ENCODE results near the gene HMCES.

Gene HMCES

DNA sequence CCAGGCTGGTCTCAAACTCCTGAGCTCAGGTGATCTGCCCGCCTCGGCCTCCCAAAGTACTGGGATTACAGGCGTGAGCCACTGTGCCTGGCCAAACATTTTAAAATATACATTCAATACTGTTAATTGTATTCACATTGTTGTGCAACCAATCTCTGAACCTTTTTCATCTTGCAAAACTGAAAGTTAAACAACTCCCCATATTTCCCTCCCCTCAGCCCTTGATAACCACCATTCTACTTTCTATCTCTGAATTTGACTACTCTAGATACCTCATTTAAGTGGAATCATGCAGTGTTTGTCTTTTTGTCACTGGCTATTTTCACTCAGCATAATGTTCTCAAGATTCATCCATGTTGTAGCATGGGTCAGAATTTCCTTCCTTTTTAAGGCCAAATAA is 30.0 kb downstream of the HMCES start:
- Histone ChIP-seq H3K36me3 (ENCODE audit: insufficient read depth, low read length) (peaks cover 31% of the 10 kb centered on the region), H3K4me2 (ENCODE audit: insufficient read depth, low read length) (no peak overlapping the region), H3K9ac (ENCODE audit: low read depth, low read length) (no peak overlapping the region), H3K27ac (ENCODE audit: low read length) (no peak overlapping the region), H3K79me2 (ENCODE audit: insufficient read depth, low read length) (no peaks in the 10 kb centered on the region), H3K27me3 (ENCODE audit: insufficient read depth, low read length, poor library complexity) (no peaks in the 10 kb centered on the region), H3K4me3 (ENCODE audit: low read depth in 1 of 2, low read length in 2 of 2) (no peak overlapping the region), H3K4me1 (ENCODE audit: insufficient read depth, low read length) (peaks cover 5% of the 10 kb centered on the region; the same call in 1 of the 2 replicates), H4K20me1 (ENCODE audit: insufficient read depth, low read length) (peaks cover 8% of the 10 kb centered on the region), H3K9me3 (ENCODE audit: insufficient read depth, low read length, severe bottlenecking) (no peaks in the 10 kb centered on the region), H2AFZ (ENCODE audit: low read depth, low read length) (no peak overlapping the region)
- DNase-seq: no peak
- TF ChIP-seq, protein P1, sequence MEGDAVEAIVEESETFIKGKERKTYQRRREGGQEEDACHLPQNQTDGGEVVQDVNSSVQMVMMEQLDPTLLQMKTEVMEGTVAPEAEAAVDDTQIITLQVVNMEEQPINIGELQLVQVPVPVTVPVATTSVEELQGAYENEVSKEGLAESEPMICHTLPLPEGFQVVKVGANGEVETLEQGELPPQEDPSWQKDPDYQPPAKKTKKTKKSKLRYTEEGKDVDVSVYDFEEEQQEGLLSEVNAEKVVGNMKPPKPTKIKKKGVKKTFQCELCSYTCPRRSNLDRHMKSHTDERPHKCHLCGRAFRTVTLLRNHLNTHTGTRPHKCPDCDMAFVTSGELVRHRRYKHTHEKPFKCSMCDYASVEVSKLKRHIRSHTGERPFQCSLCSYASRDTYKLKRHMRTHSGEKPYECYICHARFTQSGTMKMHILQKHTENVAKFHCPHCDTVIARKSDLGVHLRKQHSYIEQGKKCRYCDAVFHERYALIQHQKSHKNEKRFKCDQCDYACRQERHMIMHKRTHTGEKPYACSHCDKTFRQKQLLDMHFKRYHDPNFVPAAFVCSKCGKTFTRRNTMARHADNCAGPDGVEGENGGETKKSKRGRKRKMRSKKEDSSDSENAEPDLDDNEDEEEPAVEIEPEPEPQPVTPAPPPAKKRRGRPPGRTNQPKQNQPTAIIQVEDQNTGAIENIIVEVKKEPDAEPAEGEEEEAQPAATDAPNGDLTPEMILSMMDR (IDR thresholded peaks at IDR 0.05; ENCODE audit: borderline replicate concordance, extremely low read depth, low read length, poor library complexity, severe bottlenecking): no peak
- no peak for TF ChIP-seq EZH2 (IDR thresholded peaks at IDR 0.05; ENCODE audit: borderline replicate concordance, low read depth, low read length, severe bottlenecking)
- ATAC-seq (ENCODE audit: insufficient read depth, low read depth): no peak

DNA sequence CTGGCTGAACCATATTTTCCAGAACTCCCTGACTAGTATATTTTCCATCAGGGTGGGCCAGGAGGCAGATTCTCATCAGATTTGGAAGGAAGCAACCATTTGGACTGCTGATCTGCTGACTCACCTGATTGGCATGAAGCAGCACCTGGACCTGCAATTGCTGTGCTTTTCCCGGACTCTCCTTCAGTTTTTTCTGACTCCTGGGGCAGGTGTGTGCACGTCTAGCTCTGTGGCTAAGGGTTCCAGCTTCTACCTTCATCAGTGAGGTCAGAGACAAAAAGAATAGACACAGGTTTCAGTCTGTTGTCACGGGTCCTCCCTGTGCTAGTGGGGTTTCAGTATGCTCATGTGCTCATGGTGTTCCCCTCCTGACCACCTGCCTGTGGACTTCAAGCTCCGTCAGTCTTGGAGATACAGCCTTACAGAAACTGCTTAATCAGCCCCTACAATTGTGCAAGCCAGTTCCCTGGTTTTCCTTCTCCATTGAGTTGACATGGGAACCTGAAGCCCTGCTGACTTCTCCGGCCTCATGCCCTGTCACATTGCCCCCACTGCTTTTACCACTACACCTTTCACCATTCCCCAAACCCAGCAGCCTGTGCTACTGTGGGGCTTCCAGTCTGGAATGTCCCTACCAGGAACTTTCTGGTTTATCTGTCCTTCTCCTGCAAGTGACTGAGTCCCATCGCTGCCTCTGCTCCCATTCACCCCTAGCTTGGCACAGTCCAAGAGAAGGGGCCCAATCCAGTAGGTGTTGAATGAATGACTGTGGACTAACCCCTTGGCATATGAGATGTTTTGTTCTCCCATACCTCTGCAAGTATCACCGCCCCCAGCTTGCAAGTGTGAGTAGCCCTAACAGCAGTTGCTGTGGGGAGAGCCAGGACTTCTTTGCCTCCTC is 31.7 kb downstream of the HMCES start:
- TF ChIP-seq, protein P1 (IDR thresholded peaks at IDR 0.05; ENCODE audit: borderline replicate concordance, extremely low read depth, low read length, poor library complexity, severe bottlenecking): no peak
- no peak for TF ChIP-seq EZH2 (IDR thresholded peaks at IDR 0.05; ENCODE audit: borderline replicate concordance, low read depth, low read length, severe bottlenecking)
- H3K9me3 ChIP-seq (ENCODE audit: insufficient read depth, low read length, severe bottlenecking): no peaks in the 10 kb centered on the region
- H3K36me3 ChIP-seq (ENCODE audit: insufficient read depth, low read length): peaks cover 28% of the 10 kb centered on the region
- H2AFZ ChIP-seq (ENCODE audit: low read depth, low read length): no peak overlapping the region
- H3K79me2 ChIP-seq (ENCODE audit: insufficient read depth, low read length): peaks cover 14% of the 10 kb centered on the region
- peaks cover 18% of the 10 kb centered on the region for H3K4me1 ChIP-seq (ENCODE audit: insufficient read depth, low read length)
- DNase-seq (no peak), ATAC-seq (ENCODE audit: insufficient read depth, low read depth) (no peak)
- H3K27ac ChIP-seq (ENCODE audit: low read length): no peak overlapping the region
- H3K9ac ChIP-seq (ENCODE audit: low read depth, low read length): no peak overlapping the region
- H4K20me1 ChIP-seq (ENCODE audit: insufficient read depth, low read length): peaks cover 24% of the 10 kb centered on the region
- no peak overlapping the region for H3K4me2 ChIP-seq (ENCODE audit: insufficient read depth, low read length)
- no peaks in the 10 kb centered on the region for H3K27me3 ChIP-seq (ENCODE audit: insufficient read depth, low read length, poor library complexity)
- H3K4me3 ChIP-seq (ENCODE audit: low read depth in 1 of 2, low read length in 2 of 2): no peak overlapping the region

DNA sequence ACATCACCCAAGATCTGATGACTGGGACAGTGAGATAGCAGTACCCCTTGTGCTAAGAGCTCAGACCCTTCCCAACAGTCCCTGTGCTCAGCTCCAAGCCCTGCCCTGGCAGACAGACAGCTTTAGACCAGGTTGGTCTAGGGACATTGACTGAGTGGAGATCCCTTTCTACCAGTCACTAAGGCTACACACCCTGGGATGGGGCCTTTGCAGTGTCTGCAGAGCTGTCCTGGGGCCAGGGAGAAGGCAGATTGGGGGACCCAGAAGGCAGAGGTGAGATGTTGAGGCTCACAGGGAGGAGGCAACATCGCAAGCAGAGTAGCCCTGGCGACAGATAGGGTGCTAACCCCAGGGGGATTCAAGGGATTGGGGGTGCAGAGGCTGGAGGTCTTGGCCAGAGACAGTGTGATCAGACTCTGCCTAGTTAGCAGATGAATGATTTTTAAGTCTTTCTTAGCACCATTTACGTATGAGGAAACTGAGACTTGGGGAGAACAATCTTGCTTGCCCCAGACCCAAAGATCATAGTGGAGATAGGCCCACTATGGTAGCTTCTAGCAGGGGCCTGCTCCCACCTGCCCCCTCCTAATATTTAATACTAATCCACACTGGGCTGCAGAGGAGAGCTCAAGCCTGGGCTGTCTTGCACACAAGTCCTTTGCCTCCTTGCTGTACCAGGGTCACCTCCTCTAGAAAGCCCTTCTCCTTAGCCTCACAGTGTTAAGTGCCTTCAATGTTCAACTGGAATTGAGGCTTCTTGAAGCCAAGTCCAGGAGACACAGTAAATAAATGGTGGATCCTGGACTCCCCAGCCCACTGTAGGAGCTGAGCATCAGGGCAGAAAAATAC is 32.6 kb downstream of the HMCES start:
- Histone ChIP-seq H3K9ac (ENCODE audit: low read depth, low read length) (no peak overlapping the region), H3K27ac (ENCODE audit: low read length) (no peak overlapping the region), H3K4me1 (ENCODE audit: insufficient read depth, low read length) (peaks cover 18% of the 10 kb centered on the region), H4K20me1 (ENCODE audit: insufficient read depth, low read length) (peaks cover 27% of the 10 kb centered on the region), H3K27me3 (ENCODE audit: insufficient read depth, low read length, poor library complexity) (no peaks in the 10 kb centered on the region), H3K36me3 (ENCODE audit: insufficient read depth, low read length) (peaks cover 22% of the 10 kb centered on the region), H3K4me2 (ENCODE audit: insufficient read depth, low read length) (no peak overlapping the region), H3K79me2 (ENCODE audit: insufficient read depth, low read length) (peaks cover 21% of the 10 kb centered on the region), H3K4me3 (ENCODE audit: low read depth in 1 of 2, low read length in 2 of 2) (no peak overlapping the region), H3K9me3 (ENCODE audit: insufficient read depth, low read length, severe bottlenecking) (no peaks in the 10 kb centered on the region), H2AFZ (ENCODE audit: low read depth, low read length) (no peak overlapping the region)
- ATAC-seq (ENCODE audit: insufficient read depth, low read depth) (no peak), DNase-seq (no peak)
- no peak for TF ChIP-seq EZH2 (IDR thresholded peaks at IDR 0.05; ENCODE audit: borderline replicate concordance, low read depth, low read length, severe bottlenecking)
- TF ChIP-seq, protein P1 (IDR thresholded peaks at IDR 0.05; ENCODE audit: borderline replicate concordance, extremely low read depth, low read length, poor library complexity, severe bottlenecking): no peak
